Measurements from ENCODE around the gene PRDM10.

PRDM10 gene

DNA sequence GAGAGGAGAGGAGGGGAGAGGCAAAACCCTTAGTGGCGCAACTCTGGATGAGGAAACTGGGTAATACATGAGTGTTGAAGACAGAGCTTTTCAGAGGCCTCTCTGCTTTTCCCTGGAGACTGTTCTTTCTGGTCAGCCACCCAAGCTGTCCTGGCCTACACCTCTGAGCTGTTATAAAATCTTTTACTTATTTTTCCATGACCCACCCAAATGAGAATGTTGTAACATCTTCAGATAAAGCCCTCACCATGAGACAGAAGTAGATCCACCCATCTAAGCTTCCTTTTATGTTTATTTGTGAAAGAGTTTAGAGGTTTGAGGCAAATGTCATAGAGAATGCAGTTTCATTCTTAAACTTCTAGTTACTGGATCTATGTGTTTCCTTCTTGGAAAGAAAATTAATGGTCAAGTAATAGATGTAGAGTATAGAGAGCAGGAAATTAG lies 46.7 kb upstream of the PRDM10 start:
- Histone ChIP-seq H3K9me2 (ENCODE audit: low read depth, low read length) (no peaks in the 10 kb centered on the region), H3K79me2 (ENCODE audit: insufficient read depth, low read length) (no peaks in the 10 kb centered on the region), H4K20me1 (ENCODE audit: insufficient read depth, low read length) (no peaks in the 10 kb centered on the region), H3K4me3 (ENCODE audit: low read depth, low read length, poor library complexity, severe bottlenecking) (no peak overlapping the region), H2AFZ (ENCODE audit: low read length) (no peak overlapping the region), H3K4me1 (ENCODE audit: insufficient read depth, low read length, severe bottlenecking) (no peaks in the 10 kb centered on the region), H3K36me3 (ENCODE audit: insufficient read depth, low read length) (no peaks in the 10 kb centered on the region; the same call in 1 of the 2 replicates), H3K27ac (ENCODE audit: low read depth, low read length, poor library complexity, severe bottlenecking) (no peak overlapping the region), H3K9ac (ENCODE audit: low read length) (no peak overlapping the region), H3F3A (ENCODE audit: insufficient read depth, low read length) (no peaks in the 10 kb centered on the region), H3K4me2 (ENCODE audit: low read length) (no peak overlapping the region), H3K27me3 (ENCODE audit: insufficient read depth, low read length) (no peaks in the 10 kb centered on the region), H3K9me3 (ENCODE audit: low read length) (no peaks in the 10 kb centered on the region)
- TF ChIP-seq, protein P1, sequence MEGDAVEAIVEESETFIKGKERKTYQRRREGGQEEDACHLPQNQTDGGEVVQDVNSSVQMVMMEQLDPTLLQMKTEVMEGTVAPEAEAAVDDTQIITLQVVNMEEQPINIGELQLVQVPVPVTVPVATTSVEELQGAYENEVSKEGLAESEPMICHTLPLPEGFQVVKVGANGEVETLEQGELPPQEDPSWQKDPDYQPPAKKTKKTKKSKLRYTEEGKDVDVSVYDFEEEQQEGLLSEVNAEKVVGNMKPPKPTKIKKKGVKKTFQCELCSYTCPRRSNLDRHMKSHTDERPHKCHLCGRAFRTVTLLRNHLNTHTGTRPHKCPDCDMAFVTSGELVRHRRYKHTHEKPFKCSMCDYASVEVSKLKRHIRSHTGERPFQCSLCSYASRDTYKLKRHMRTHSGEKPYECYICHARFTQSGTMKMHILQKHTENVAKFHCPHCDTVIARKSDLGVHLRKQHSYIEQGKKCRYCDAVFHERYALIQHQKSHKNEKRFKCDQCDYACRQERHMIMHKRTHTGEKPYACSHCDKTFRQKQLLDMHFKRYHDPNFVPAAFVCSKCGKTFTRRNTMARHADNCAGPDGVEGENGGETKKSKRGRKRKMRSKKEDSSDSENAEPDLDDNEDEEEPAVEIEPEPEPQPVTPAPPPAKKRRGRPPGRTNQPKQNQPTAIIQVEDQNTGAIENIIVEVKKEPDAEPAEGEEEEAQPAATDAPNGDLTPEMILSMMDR (IDR thresholded peaks at IDR 0.05; ENCODE audit: low read length) = no peak
- TF ChIP-seq EZH2 (IDR thresholded peaks at IDR 0.05; ENCODE audit: borderline replicate concordance, low read length) = no peak

- Histone ChIP-seq H3K79me2 (ENCODE audit: insufficient read depth, low read length) (no peaks in the 10 kb centered on the region), H3K9me2 (ENCODE audit: low read depth, low read length) (no peaks in the 10 kb centered on the region), H3K27me3 (ENCODE audit: insufficient read depth, low read length) (no peaks in the 10 kb centered on the region; the same call in none of the 2 replicates), H3K4me1 (ENCODE audit: insufficient read depth, low read length, severe bottlenecking) (no peaks in the 10 kb centered on the region), H3K4me2 (ENCODE audit: low read length) (no peak overlapping the region), H2AFZ (ENCODE audit: low read length) (no peak overlapping the region), H3K4me3 (ENCODE audit: low read depth, low read length, poor library complexity, severe bottlenecking) (no peak overlapping the region), H3K36me3 (ENCODE audit: insufficient read depth, low read length) (no peaks in the 10 kb centered on the region), H4K20me1 (ENCODE audit: insufficient read depth, low read length) (no peaks in the 10 kb centered on the region), H3F3A (ENCODE audit: insufficient read depth, low read length) (no peaks in the 10 kb centered on the region), H3K9me3 (ENCODE audit: low read length) (no peaks in the 10 kb centered on the region), H3K27ac (ENCODE audit: low read depth, low read length, poor library complexity, severe bottlenecking) (no peak overlapping the region), H3K9ac (ENCODE audit: low read length) (no peak overlapping the region)
- no peak for TF ChIP-seq EZH2 (IDR thresholded peaks at IDR 0.05; ENCODE audit: borderline replicate concordance, low read length)
- TF ChIP-seq, protein P1 (IDR thresholded peaks at IDR 0.05; ENCODE audit: low read length) = no peak
Observed at GRCh38 chr11:130047141-130047540, 44.5 kb upstream of the PRDM10 start.

- no peak overlapping the region for H3K27ac ChIP-seq (ENCODE audit: low read depth, low read length, poor library complexity, severe bottlenecking)
- TF ChIP-seq, protein P1 (IDR thresholded peaks at IDR 0.05; ENCODE audit: low read length) = no peak
- TF ChIP-seq EZH2 (IDR thresholded peaks at IDR 0.05; ENCODE audit: borderline replicate concordance, low read length) = no peak
Observed at GRCh38 chr11:130043575-130043974, 40.9 kb upstream of the PRDM10 start.

More at GRCh38 chr11:130043575-130043974, 40.9 kb upstream of the PRDM10 start:
- Histone ChIP-seq H3K9ac (ENCODE audit: low read length) (no peak overlapping the region), H3K4me1 (ENCODE audit: insufficient read depth, low read length, severe bottlenecking) (no peaks in the 10 kb centered on the region), H3K4me3 (ENCODE audit: low read depth, low read length, poor library complexity, severe bottlenecking) (no peak overlapping the region), H3F3A (ENCODE audit: insufficient read depth, low read length) (no peaks in the 10 kb centered on the region), H3K79me2 (ENCODE audit: insufficient read depth, low read length) (no peaks in the 10 kb centered on the region), H3K36me3 (ENCODE audit: insufficient read depth, low read length) (no peaks in the 10 kb centered on the region), H4K20me1 (ENCODE audit: insufficient read depth, low read length) (no peaks in the 10 kb centered on the region), H3K27me3 (ENCODE audit: insufficient read depth, low read length) (no peaks in the 10 kb centered on the region; the same call in none of the 2 replicates), H3K4me2 (ENCODE audit: low read length) (no peak overlapping the region), H3K9me2 (ENCODE audit: low read depth, low read length) (no peaks in the 10 kb centered on the region), H3K9me3 (ENCODE audit: low read length) (no peaks in the 10 kb centered on the region), H2AFZ (ENCODE audit: low read length) (no peak overlapping the region)

Measured in OCI-LY1 (cell line).